Activated effector memory CD4-positive, alpha-beta T cell treated with Interleukin-2 at 50 U/mL for 16 hours (primary cell): ENCODE measurements around the gene NBL1.
"Not testable (repeated sequence)": the region's sequence is repeated elsewhere in the genome, so short reads cannot be mapped to it uniquely, and the experiment has no call there.

Source experiments
- DNase-seq: peaks from one replicate; pipeline ENCODE4 v3.0.0-alpha.2; 2020

The NBL1 gene

DNA sequence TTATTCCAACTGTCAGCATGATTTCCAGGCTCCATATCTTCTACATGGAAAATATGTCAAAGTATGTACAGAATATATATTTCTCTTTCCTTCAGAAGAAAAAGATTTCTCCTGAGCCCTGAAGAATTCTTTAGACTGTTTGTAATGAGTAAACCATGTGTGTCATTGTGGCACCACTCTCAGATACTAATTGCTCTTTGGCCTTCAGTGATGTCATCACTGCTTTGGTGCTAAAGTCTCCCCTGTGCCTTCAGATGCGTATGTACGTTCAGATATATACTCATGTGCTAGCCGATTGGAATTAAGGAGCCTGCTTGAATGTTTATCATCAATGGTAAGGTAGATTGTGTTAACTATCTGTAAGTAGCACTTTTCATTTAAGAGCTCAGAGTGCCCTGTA is 20.6 kb upstream of the NBL1 start:
- DNase-seq = no peak

DNA sequence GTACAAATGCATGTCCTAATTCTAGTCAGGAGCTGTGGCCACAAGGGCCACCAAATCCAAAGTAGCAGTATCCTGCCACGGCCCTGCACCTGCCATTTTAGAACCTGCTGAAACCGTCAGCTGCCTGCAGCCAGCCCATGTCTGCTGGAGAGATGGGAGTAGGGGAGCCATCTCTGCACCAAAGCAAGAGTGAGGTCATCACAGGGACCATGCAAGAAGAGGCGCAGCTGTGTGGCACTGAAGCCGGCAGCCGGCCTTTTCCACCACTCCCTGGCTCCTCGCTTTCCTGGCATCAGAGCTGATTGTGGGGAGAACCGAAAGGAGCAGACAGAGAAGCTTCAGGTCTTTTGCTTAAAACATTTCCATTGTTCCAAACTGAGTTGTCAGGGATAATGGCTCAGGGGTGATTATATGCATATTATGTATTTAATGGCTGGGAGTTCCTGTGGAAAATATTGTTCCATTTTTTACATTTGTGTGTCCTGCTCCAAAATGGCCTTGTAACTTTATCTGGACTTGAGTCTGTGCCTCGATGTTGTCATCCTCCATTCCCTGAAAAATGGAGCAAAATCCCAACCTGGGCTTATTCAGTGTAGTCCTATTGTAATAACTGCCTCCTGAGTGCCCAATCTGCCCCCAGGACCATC is 18.7 kb upstream of the NBL1 start:
- DNase-seq = no peak

DNA sequence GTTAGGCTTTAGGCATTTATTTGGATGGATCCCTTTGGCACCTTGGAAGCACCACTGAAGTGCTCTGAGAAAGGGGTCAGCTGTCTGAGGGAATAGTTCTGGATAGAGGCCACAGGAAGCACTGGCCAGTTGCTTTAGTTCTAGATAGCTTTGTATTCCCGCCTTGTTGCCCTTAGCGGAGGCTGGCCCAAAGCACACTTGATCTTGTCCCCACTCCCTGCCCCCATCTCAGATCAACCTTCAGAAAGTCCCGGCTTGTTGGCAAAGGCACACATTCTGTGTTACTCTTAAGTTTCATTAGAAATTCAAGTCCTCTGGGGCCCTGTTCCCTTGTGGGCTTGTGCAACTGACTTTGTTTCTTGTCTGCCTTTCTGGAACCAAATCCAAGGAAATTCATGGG is 15.2 kb upstream of the NBL1 start:
- no peak for DNase-seq

DNA sequence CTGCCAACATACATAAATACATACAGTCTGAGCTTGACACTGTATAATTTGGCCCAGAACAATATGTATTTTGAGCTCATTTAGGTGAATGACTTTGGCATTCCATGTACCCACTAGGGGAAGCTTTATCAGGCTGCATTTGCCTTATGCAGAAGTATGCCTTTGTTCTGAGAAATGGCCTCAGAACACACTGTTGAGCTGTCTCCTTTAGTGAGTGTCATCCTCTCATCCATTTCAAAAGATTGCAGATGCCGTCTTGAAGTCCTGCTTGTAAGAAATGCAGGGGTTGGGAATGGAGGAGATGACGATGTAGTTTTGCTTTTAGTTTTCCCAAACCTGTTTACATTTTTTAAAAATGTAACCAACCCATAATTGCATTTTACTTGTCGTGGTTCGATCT is 14.8 kb upstream of the NBL1 start:
- DNase-seq = no peak

DNA sequence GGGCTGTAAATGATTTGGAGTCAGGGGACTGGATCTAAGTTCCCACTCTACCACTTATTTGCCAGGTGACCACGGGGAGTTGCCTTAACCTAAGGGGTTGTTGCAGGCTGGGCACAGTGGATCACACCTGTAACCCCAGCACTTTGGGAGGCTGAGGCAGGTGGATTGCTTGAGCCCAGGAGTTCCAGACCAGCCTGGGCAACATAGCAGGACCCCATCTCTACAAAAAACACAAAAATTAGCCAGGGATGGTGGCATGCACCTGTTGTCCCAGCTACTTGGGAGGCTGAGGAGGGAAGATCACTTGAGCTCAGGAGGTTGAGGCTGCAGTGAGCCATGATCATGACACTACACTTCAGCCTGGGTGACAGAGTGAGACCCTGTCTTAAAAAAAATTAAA is 13.9 kb upstream of the NBL1 start:
- DNase-seq = not testable (repeated sequence)

DNA sequence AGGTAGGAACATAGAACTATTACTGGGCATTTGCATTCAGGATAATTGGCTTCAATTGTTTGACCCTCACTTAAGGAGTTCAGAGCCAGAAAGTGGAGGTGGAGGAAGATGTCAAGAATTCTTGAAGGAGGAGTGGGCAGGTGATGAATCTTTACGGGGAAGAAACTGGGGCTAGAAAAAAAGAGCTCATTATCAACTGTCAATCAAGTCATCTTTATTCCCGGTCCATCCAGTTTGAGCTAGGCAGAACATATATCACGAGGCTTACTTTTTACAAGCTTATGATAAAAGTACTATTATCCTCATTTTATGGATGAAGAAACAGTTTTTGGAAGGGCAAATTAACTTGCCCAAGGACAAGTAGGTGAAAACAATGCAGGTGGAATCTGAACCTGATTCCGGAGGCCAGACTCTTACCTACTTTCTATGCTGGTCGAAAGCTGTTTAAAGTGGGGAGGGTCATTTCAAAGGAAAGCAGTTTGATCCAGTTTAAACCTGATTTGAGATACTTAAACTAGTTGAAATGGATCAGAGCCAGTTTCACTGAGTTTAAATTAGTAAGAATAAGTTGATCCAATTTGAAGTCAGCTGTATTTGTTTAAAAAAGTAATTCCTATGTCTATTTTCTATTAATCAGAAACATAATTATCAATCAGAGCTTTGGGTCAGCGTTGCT is 13.3 kb upstream of the NBL1 start:
- DNase-seq = no peak

DNA sequence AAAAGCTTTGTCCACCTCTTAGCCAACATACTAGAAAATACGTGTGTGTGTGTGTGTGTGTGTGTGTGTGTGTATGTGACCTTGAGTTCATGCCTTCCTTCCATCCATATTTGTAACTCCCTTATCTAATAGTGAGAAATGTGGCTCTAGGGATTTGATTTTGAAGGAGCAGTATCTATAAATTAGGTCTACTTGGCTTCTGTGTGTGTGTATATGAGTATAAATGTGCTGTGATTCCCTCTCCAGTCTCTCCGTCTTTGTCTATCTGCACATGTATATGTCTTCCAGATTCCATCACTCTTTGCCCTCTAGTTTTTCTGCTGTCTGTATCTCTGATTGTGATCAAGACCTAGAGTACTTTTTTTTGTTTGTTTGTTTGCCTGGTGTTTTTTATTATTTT is 11.9 kb upstream of the NBL1 start:
- DNase-seq = no peak

DNA sequence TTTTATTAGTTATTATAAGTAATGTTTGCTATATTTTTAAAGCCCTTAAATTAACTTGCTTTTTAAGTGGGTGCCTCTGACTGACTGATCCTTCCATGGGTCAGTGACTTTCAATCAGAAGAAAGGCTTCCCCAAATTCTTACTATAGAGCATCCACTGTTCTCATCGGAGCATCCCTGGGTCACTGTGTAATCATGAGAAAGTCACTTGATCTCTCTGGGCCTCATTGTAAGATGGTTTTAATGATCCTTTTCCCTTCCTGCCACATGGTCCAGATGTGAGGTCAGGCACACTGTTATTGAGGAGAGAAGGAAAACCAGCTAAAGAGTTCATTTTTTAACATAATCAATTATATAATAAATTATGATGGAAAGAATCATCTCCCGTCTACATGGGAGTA is 11.0 kb upstream of the NBL1 start:
- no peak for DNase-seq

DNA sequence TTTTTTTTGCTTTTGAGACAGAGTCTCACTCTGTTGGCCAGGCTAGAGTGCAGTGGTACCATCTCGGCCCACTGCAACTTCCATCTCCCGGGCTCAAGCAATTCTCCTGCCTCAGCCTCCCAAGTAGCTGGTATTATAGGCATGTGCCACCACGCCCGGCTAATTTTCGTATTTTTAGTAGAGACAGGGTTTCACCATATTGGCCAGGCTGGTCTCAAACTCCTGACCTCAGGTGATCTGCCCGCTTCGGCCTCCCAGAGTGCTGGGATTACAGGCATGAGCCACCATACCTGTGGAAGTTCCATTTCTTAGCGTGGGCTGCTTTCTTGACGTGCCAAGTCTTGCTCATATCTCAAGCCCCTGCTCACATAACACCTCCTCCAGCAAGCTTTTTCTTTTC is 9.0 kb upstream of the NBL1 start:
- not testable (repeated sequence) for DNase-seq

DNA sequence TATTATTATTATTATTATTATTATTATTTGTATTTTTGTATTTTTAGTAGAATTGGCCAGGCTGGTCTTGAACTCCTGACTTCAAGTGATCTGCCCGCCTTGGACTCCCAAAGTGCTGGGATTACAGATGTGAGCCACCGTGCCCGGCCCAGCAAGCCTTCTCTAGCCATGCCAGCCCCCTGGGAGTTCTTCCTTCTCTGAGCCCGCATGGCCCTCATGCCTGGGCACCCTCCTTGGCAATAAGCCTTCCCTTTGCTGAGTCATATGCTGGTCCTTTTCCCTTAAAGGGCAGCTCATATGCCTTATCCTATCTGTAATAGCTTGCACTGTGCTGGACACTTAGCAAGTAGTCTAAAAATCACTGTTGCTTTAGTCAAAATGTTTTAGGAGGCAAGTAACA is 8.5 kb upstream of the NBL1 start:
- no peak for DNase-seq

DNA sequence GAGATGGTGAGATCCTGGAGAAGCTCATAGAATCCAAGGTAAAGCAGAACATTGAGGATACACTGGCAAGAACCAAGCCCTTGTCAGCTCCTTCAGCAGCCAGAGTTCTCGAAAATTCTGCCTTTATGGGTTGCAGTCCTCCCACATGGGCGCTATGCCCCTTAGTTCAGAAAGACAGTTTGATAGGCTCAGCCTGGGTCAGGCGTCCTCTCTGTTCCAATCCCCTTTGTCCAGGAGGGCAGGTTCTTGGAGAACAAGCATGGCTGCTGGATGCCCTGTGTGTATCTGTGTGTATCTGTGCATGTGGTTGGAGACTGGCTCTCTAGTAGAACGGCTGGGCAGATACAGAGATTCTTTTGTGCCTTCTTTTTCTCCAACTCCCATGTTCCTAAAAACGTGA is 8.0 kb upstream of the NBL1 start:
- no peak for DNase-seq

DNA sequence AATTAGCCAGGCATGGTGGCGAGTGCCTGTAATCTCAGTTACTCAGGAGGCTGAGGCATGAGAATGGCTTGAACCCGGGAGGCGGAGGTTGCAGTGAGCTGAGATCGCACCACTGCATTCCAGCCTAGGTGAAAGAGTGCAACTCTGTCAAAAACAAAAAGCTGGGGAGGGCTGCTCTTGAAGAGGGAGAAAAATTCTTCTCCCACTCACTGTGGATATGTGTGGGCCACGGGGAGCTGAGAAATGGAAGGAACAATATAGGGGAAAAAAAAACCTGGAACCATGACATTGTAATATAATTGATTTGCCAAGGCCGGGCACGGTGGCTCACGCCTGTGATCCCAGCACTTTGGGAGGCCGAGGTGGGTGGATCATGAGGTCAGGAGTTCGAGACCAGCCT is 7.4 kb upstream of the NBL1 start:
- not testable (repeated sequence) for DNase-seq

DNA sequence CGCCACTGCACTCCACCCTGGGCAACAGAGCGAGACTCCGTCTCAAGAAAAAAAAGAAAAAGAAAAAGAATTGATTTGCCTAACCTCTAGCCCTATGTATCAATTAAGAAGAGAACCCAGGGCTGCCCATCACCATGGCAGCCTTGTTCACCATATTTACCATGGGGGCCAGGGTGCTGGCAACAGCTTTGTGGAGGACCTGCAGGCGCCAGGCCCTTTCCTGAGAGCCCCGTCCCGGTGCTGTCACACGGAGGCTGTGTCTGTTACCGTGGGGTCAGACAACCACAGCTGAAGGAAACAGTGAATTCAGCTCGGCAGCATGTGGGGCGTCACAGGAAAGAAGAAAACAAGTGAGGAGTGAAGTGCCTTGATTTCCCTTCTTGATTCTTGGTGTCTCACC is 6.5 kb upstream of the NBL1 start:
- DNase-seq = no peak

DNA sequence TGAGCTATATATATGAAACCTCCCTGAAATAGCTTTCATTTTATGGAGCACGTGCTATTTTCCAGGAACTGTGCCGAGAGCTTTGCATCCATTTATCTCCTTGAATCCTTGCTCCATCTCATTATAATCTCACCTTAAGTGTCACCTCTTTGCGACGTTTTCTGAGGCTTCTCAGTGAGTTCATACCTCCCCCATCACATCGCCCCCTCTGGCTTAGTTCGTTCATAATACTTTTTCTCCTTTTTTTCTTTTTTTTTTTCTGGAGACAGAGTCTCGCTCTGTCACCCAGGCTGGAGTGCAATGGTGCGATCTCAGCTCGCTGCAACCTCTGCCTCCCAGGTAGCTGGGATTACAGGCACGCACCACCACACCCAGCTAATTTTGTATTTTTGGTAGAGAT is 4.9 kb upstream of the NBL1 start:
- not testable (repeated sequence) for DNase-seq

DNA sequence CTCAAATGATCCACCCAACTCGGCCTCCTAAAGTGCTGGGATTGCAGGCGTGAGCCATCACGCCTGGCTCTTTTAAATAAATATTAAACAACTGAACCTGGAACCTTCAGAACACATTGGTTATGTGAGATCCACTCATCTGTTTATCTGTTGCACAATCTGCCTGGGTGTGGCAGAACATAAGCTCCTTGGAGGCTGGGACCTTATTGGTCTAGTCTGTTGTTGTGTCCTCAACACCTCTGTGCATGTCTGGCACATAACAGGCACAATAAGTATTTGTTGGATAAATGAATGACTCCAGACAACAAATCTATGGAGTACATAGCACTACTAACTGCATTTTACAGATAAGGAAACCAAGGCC is 4.1 kb upstream of the NBL1 start:
- no peak for DNase-seq

DNA sequence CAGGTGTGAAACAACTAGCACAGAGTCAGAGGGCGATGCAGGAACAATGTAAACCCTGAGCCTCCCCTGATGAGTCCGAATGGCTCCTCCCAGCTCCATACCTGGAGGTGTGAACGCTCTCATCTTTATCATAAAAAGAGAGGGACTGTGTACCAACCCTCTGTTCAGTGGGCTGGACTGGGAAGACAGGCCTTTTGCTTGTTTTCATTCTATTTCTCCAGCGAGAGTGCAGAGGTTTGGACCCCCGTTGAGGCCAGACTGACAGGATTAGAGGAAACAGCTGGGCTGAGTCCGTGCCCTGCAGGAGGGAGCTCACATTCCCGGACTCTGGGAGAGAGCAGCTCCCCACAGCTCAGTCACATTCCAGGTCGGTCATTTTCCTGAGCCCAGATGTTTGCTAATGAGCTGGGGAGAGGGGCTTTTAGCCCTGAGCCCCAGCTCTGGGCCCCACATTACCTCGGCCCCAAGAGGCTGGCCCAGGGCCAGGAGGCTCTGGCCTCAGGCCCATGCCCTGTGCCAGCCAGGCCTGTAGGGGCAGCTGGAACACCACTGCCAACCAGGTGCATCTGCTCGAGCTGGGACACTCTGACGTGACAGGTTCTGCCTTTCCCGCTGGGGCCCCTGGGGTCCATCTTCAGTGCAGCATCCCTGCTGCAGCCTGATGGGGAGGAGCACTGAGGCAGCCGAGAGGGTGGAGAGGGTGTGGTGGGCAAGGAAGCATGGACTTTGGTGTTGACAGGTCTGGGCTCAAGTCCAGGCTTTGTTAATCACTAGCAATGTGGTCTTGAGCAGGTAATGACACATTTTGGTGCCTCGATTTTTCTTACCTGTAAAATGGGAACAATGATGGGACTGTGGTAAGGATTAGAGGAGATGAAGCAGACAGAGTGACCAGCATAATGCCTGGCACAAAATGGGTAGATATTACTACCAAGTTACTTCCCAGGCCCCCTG is 3.5 kb upstream of the NBL1 start:
- no peak for DNase-seq

DNA sequence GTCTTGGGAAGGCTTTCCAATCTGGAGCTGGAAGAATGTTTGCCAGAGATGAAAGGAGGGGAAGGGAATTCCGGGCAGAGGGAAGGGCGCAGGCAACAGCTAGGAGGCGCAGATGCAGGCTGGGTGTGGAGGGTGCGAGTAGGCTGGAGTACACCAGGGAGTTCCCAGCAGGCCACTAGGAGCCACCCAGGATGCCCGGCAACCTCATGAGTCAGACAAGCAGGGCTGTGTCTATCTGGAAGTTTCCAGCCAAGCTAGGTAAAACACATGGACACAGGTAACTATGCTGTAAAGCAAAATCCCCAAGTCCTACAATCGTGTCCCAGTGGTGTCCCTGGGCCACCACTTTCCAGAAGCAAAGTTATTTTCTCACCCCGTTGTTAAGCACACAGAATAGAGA is 990 bp upstream of the NBL1 start:
- DNase-seq = no peak

DNA sequence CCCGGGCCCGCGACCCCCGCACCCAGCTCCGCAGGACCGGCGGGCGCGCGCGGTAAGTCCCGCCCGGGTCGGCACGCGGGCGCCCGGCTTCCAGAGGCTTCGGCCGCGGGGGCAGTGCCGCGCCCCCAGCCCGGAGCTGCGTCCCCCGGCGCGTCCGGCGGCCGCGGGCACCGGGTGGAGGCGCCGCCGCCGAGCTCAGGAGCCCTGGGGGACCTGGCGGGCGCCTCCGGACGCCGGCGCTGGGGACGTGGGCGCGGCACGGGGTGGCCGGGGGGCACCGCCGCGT is 227 bp downstream of the NBL1 start:
- DNase-seq = no peak

DNA sequence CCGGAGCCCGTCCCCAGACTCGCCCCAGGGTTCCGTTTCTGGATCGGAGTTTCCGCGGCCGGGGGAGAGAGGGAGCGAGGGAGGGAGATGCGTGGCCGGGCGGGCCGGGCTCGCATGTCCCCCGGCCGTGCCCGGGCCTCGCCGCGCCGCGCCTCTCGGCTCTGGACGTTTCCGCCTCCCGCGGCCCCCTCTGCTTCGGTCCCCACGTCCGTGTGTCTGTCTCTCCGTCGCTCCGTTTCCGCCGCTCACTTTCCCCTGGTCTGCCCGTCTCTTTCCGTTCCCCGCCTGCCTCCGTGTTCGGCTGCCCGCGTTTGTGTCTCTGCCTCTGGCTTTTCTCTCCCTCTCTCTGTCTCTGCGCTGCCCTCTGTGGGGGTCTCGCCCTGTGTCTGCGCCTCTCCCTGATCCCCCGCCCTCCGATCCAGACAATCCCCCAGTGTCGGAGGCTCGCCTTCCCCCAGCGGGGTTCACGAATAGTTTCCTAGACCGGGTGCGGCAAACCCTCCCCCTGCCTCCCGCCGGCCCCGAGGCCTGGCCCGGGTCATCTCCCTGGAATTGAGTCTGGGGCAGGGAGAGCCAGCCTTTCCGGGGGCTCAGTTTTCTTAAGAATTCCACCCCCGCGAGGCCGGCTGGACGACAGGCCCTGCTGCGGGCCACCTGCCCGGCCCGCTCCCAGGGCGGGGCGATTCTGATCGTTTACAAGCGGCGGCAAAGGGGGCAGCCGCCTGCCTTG is 735 bp downstream of the NBL1 start:
- DNase-seq = peak; percentile 38

DNA sequence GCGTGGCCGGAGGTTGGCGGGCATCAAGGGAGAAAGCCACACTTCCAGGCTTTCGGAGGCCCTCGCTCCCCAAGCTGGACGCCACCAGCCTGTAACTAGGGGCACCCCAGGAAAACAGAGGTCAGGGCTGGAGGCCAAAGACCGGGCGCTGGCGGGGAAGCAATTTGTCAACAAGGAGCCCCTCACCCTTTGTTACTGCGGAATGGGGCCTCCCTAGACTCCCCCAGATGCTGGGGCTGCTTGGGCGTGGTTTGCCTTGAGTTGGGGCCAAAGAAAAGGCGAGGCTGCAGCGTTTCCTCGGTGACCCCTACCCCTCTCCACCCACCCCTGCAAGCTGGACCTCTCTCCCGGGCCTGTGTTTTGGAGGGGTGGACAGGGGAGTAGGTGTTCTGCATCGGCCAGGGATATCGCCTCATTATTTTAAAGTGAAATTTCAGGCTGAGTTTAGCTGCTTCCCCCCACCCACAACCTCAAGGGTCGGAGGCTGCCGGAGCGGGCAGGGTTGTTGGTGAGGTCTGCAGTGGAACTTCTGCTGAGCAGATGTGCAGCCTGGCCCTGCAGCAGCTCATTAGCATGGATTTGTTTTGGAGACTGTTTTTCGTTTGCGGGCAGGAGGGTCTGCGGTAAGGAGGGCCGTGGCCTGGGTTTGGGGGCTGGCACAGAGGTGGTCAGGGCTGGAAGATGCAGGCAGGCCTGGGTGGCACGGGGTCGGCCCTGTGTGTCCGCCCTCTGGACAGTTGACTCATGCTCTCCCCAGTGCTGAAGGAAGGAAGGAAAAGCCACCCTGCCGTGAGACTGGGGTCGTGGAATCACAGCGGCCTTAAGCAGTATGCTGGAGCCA is 1.5 kb downstream of the NBL1 start:
- DNase-seq = no peak

DNA sequence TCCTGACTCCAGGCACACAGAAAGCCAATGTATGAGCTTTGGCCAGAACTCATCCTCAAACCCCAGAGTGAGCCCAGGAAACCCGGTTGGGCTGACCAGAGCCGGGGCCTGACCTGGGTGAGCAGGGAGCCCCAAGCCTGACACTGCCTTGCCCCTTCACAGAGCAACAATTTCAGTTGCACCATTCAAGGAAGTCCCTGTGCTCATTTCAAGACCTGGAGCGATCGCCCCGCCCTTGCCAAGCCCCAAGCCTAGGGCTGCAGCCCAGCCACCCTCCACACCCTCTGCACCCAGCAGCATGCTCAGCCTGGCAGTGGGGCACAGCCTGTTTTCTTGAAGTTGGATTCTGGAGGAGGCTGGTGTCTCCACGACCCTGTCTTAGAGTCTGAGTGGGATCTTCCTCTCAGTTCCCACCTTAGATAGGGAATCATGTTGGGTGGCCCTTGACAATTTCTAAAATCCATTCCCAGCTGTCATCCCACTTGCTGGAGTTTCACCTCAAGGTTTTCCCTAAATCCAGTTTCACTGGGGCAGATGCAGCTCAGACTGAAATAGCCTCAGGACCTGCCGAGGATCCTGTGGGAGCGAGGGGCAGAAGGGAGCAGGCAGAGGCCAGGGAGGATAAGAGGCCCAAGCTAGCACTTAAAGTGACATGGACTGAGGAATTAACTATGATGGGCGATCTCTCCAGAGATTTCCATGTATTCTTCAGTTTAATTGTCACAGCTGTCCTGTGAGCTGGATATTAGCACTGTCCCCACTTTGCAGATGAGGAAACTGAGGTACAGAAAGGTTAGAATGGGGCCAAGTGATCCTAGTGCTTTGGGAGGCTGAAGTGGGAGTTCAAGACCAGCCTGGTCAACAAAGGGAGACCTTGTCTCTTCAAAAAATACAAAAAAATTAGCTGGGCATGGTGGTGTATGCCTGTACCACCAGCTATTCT is 2.5 kb downstream of the NBL1 start:
- no peak for DNase-seq
